Pulmonary artery endothelial cell (primary cell): Measurements from ENCODE around the gene DHFR2. TPM values are rescaled to one million over a fixed set of nuclear protein-coding genes. Genes with fewer than 3 reads are reported as not detected.
"Not testable (repeated sequence)": the region's sequence is repeated elsewhere in the genome, so short reads cannot be mapped to it uniquely, and the experiment has no call there.

Source experiments
- DNase-seq: peaks from one replicate; pipeline ENCODE4 v3.0.0-alpha.2; 2011; ENCODE audit warnings: low read depth, low spot score
- total RNA-seq: library from RNA; depleted of rRNA; stranded (reverse); fragments of >200 nt; gene quantifications from 2 replicates; pipeline ENCODE4 v1.2.3, GENCODE V29; 2014

Gene DHFR2
- total RNA-seq, 1 donor from 2014 or later = 3.0 TPM

DNA sequence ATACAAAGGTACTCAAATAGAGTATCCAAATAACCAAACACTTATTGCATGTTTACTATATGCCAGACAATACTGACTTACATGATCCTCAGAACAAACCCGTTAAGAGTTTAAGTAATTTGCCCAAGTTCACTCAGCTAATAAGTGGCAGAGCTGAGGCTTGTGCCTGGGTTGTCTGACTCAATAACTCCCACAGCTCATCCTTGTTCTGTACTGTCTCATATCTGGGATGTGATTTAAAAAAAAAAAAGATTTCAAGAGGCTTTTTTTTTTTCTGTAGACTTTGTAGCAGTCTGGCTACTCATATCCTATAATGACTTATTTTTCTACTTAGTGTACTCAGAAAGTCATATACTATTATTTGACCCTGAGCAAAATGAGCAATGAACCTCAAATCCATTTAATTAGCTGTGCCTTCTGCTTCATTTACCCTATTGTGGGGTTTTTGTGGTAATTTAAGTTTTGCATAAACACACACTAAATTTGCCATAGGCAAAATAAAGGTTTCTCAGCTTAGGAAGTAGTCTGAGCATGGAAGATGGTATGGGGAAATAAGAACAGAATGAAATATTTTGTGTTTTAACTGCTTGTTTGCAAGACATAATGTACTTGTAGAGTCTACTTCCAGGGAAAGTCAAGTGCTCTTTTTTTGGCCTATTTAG is 3.2 kb upstream of the DHFR2 start:
- DNase-seq = no peak

DNA sequence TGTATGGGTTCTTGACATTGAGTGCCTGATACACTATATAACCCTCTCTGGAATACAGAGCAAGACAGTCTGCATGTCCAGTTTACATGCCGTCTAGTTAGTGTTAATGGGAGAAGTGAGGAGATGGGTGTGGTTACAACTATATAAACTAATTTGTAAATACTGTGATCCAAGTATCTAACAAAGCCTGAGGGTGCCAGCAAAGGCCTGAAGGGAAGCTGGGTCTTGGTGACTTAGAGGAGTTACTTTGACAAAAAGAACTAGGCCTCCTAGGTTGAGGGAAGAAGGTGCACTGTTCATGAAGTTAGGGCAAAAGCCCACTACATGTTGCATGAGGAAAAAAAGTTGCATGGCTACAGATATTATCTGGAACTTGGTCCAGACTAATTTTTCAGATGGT is 2.4 kb upstream of the DHFR2 start:
- no peak for DNase-seq

DNA sequence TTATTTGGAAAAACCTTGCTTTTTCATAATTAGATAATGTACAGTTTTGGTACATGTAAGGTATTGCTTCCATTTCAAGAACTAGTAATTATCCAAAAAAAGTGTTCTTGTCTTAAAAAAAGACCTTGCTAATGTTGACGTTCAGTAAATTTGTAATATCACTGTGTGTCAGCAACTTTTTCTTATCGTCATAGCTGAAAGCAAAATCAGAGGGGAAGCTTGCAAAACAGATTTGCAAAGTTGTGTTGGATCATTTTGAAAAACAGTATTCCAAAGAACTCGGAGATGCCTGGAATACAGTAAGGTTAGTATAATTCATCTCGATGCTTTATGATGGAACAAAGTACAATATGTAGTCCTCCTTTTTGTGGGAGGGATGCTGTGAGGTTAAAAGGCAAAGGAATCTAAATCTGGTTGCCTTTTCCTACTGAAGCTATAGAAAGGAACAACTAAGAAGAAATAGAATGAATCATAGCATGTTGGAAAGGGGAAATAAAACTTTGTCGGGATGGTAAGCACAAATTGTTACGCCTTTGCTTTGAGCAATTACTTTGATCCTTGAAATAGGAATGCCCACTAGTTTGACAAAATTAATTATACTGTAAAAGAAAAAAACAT is 1.6 kb upstream of the DHFR2 start:
- no peak for DNase-seq

DNA sequence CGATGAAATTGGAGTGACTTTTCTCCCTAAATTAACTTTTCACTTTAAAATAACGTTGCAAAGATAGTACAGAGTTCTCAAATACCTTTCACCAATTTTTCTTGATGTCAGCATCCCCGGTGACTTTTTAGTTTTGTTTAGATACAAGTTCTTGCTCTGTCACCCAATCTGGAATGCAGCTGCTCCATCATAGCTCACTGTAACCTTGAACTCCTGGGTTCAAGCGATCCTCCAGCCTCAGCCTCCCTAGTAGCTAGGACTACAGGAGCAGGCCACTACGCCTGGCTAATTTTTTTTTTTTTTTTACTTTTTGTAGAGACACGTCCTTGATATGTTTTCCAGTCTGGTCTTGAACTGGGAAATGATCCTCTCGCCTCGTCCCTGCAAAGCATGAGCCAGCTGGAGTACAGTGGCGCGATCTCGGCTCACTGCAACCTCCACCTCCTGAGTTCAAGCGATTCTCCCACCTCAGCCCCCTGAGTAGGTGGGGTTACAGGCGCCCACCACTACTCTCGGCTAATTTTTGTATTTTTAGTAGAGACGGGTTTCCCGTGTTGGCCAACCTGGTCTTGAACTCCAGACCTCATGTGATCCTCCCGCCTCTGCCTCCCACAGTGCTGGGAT is 892 bp upstream of the DHFR2 start:
- no peak for DNase-seq

DNA sequence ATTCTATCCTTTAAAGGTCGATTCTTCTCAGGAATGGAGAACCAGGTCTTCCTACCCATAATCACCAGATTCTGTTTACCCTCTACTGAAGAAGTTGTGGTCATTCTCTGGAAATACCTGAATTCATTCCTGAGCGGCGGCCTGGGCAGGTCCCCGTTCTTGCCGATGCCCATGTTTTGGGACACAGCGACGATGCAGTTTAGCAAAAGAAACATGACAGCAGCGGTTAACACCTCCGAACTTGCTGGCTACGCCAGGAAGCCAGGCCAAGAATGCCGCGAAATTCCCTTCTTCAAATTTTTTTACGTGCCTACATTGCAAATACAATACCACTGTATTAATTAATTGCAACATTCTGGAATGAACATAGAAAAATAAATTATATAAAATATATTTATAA is 1.4 kb downstream of the DHFR2 start:
- DNase-seq = no peak

DNA sequence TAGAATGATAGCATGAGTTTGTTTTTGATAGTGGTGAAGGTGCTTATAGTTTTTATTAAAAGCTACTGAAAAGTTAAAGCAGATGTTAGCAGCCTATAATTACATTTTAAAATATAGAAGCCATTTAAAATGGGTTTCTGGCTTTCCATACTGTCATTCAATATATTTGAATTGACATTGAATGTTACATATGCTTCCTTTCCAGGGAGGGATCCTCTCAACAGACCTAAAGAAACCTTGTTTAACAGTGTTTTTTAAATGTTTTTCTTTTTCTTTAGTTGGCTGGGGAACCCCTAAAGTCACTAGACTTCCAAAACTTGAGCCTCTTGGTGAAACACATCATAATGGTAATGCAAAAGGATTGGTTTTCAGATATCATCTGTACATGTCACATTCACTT is 12.2 kb downstream of the DHFR2 start:
- DNase-seq = no peak

DNA sequence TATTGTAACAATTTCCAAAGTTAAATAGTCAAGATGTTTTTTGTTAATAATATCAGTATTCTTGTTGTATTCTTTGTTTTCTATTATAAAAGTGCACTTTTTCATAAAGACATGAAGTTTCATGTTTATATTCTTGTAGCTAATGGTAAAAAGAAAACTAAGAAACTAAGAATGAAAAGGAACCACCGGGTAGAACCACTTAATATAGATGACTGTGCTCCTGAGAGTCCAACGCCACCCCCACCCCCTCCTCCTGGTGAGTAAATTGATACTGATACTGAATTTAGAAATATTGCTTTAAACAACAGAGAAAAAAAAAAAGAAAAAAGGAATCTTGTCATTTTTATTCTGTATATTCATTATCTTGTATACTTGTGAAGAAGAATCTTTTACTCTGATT is 13.4 kb downstream of the DHFR2 start:
- DNase-seq = no peak

DNA sequence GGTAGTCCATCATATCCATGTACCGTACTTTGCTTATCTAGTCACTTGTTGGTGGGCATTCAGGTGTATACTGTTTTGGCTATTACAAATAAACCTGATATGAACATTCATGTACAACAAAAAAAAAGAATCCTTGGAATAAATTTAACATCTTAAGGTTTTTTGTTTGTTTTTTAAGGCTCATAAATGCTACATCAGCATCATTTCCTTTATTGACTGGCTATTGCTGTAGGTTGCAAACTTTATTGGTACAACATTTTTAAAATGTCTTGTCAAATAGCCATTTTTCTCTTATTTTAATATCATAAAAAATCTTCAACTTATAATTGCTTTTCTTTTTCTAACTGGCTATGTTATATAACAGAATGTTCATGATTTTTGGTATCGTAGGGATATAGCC is 16.2 kb downstream of the DHFR2 start:
- DNase-seq = no peak

DNA sequence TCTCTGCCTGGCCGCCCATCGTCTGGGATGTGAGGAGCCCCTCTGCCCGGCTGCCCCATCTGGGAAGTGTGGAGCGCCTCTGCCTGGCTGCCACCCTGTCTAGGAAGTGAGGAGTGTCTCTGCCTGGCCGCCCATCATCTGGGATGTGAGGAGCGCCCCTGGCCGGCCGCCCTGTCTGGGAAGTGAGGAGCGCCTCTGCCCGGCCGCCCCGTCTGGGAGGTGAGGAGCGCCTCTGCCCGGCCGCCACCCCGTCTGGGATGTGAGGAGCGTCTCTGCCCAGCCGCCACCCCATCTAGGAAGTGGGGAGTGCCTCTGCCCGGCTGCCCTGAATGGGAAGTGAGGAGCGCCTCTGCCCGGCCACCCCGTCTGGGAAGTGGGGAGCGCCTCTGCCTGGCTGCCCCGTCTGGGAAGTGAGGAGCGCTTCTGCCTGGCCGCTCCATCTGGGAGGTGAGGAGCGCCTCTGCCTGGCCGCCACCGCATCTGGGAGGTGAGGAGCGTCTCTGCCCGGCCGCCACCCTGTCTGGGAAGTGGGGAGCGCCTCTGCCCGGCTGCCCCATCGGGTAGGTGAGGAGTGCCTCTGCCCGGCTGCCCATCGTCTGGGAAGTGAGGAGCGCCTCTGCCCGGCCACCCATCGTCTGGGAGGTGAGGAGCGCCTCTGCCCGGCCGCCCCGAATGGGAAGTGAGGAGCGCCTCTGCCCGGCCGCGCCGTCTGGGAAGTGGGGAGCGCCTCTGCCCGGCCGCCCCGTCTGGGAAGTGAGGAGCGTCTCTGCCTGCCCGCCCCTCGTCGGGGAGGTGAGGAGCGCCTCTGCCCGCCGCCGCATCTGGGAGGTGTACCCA is 18.4 kb downstream of the DHFR2 start:
- DNase-seq = not testable (repeated sequence)

DNA sequence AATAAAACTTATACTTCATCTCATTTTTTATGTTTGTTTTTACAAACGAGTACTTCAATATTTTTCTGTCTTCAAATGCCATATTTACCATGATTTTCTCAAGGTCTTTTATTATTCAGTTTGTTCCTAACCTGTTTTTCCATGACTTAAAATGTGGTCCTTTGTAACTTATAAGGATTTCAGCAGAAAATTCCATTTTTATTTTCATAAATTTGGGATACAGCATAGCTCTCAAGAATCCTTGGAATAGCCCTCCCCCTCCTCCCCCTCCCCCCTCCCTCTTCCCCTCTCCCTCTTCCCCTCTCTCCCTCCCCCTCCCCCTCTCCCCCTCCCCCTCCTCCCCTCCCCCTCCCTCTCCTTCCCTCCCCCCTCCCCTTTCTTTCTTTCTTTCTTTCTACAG is 19.4 kb downstream of the DHFR2 start:
- DNase-seq = no peak

DNA sequence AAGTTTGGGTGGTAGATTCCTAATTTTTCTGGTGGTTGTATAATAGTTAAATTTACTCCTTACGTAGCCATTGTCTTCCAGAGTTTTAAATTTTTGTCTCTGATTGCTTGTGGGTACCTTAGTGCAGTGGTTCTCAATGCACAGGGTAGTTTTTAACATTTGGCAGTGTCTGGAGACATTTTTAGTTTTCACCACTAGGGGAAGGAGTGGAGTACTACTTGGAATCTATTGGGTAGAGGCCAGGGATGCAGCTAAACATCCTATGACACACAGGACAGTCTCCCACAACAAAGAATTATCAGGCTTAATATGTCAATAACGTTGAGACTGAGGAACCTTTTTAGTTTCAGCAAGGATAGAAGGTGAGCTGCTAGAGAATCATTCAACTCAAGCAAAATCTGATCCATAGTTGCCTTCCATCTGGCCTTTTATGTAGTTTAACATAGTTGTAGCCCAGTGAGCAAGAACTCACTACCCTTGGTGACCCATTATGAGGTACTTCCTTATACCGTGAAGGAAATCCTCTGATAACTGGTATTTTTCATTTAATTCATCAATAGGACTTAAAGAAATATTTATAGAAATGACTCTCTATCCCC is 25.7 kb downstream of the DHFR2 start:
- DNase-seq = no peak

DNA sequence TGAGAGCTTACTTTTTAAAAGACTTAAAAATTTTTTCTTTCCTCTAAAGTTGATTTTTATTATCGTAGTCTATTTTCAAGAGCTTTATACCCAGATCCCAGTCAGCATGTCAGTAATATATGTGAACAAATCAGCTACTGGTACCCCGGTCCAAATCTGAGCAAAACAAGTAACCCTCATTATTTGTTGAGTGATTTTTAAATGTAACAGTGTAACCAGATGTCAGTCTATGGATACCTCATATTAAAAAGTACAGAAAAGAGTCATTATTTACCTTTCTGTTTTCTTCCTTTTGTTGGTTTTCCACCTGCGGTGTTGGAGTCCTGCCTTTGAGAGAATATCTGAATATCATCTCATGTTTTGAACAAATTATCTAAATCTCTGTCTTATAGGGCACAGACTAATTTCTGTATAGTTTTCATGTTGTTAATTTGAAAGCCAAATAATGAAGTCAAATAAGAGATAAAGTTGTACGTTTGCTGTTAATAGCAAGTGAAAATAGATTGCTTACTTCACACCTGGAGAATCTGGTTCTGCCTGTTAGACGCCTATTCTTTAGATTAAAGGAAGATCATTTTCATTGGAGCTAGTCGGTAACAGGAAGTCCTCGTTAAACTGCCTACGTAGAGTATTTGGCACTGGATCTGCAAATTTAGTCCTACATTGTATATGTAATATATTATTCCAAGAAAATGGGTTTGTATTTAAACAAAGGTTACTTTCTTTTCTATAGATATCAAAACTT is 34.5 kb downstream of the DHFR2 start, which contains the start of gene STX19:
STX19 (minus strand) TSS at position 505 of the 745 bp plus-strand sequence. CDS start 13,328 bp downstream, outside the sequence.
- no peak for DNase-seq

DNA sequence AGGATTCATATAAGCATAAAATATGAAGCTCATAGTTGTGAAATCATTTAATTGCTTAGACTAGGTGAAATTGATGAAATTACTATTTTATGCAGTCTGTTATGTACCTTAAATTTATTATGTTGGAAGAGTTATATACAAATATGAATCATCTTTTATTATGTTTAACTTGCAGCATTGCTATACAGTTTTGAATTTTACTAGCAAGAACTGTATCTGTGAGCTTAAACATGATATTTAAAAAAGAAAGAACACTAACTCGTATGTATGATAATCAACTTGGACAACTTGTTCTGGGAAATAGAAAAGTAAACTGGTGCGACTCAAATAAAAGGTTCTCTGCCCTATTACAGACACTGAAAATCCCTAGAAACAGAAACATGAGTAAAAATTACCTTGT is 36.1 kb downstream of the DHFR2 start:
- no peak for DNase-seq

DNA sequence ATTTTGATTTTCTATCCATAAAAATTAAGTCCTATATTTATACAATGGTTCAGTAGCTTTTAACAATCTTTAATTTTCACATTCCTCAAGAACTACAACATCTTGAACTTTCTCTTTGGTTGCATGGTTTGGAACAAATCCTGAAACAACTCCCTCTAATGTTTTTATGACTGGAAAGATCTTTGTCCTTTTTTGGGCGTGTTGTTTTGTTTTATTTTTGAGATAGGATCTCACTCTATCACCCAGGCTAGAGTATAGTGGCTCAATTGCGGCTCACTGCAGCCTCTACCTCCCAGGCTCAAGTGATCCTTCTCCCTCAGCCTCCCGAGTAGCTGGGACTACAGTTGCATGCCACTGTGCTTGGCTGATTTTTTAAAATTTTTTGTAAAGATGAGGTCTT is 38.3 kb downstream of the DHFR2 start:
- DNase-seq = no peak

DNA sequence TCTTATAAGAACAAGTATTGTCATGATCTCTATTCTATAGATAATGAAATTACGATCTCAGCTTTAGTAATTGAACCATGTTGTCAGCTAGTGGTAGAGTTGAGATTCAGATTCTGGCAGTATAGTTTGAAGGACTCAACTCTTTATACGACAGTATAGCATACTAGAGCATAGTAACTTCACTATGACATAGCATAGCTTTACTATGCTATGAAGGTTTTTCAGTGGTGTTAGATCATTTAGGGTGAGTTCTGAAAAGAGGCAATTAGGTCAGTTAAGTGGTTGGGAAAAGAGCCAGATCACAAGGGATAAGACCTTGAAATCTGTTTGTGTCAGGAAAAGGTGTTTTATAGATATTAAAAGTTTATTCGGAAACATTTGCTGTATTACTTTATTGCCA is 42.4 kb downstream of the DHFR2 start:
- no peak for DNase-seq

DNA sequence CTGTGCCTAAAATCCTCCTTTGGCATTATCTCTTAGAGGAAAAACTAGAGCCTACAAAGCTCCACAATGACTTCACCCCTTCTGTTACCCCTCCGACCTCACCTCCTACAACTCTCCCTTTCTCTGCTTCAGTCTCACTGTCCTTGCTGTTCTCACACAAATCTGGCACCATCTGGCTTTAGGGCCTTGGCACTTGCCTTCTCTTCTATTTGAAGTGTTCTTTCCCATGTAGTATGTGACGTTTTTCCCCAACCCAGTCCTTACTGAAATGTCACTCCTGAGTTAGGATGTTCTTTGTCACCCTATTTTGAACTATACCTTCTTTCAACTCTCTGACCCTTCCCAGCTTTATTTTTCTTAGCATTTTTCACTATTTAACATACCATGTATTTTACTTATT is 43.1 kb downstream of the DHFR2 start:
- no peak for DNase-seq

DNA sequence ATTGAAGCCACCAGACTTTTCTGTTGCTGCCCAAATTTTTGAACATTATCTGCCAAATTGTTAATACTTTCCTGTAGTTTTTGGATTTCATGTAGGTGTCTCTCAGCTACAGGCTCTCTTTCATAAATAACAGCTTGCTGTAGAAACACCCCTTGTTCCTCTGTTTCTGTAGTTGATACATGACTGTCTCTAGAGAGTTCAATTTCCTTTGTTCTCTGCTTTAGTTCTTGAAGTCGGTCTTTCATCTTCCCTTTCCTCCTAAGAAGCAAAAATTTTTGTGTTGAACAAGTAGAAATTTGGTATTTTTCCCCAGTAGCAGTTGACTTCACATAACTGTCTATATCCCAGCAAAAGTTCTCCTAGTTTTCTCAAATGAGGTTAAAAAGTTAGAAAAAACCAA is 47.7 kb downstream of the DHFR2 start:
- no peak for DNase-seq

DNA sequence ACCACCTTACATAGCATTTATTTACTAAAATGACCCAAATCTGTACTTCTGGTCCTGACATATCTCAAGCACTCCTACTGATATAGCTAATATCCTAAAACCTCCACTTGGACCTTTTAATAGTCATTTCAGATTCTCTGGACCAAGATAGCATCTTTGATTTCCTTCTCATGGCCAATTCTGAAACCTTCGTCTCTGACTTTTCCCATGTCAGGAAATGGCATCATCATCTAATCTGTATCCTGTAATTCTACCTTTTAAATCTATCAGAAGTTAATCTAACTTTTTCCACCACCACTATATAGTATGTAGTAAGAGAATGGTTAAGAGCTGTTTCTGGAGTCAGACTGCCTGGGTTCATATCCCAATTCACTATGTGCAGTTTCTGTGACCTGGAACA is 50.5 kb downstream of the DHFR2 start:
- no peak for DNase-seq

DNA sequence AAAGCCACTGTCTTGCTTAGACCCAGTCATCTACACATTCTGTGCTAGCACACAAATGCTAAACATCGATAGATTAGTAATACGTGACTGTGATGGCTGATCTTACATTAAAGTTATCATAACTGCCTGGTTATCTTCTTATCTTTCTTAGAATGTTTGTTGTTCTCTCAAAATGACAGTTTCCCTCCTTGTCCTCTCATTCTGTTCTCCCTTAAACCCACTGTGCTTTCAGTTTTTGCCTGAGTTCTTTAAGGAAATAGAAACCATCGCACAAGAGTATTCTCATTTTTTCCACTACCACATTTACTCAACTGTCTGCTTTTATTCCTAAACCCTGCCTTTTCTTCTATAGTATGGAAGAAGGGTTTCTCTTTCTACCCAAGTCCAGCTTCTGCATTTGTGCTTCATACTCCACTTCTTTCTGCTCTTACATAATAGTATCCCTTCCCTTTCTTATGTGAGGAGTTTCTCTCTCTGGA is 51.4 kb downstream of the DHFR2 start:
- no peak for DNase-seq

DNA sequence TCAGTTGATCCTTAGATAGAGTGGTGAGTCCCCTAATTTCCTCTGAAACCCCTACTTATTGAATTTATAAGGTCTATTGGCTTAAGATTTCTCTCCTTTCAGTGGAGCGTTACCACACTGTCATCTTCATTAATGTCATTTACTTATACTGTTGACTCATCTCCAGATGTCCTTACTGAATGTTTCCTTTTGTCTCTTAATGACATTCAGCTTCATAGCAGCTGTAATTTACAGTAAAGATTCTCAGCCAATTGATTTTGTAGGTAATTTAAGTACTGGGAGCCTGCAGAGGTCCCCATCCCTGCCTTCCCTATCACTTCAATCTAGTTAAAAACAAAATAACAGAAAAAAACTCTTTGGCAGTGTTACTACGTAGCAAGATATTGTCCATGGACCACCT is 53.1 kb downstream of the DHFR2 start:
- DNase-seq = no peak

DNA sequence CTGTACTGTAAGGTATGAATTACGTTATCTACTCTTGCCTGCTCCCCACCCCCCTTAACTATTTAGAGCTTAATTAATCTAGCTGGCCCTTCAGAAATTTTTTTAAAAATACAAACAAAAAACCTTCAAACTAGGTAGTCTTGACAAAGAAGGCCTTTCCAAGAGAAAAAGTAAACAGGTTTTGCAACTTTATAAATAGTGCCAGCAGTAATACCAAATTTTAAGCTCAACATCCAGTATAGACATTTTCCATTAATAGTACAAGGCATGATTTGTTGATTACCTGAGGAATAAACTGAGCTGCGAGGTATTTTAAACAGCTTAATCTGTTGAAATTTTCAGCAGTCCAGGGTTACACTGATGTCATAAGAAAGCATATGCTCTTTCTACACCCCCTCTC is 54.5 kb downstream of the DHFR2 start:
- no peak for DNase-seq
